ENCODE measurements around the gene AJAP1.

- no peak for TF ChIP-seq CTCF (tag by site-specific recombination; IDR thresholded peaks at IDR 0.05)
- no peak for TF ChIP-seq ATF2 (tag by site-specific recombination; IDR thresholded peaks at IDR 0.05; ENCODE audit: low read depth)
Measured at GRCh38 chr1:4685523-4685865, 31.1 kb downstream of the AJAP1 start.
